Neural cell (in vitro differentiated cells): Measurements from ENCODE around the gene PRICKLE2. TPM values are rescaled to one million over a fixed set of nuclear protein-coding genes. Genes with fewer than 3 reads are reported as not detected.

Experiments
- H2AFZ ChIP-seq: fragments of 200-600, 300-800 bp; sonication (generic), shearing (Covaris generic); 2 replicates; pipeline ENCODE4 v1.6.0; 2014; ENCODE audit warnings: low read depth, mild to moderate bottlenecking, antibody characterized with exemption, low read length, moderate library complexity
- H3F3A ChIP-seq: fragments of 200-600 bp; shearing (Covaris generic); 2 replicates; pipeline ENCODE4 v1.6.1; 2016; ENCODE audit warnings: mild to moderate bottlenecking, moderate library complexity, mixed read lengths, antibody characterized with exemption, low read length; ENCODE audit not compliant: insufficient read depth, poor library complexity, severe bottlenecking
- H3K27ac ChIP-seq: fragments of 200-600, 300-800 bp; sonication (generic), shearing (Covaris generic); 2 replicates; pipeline ENCODE4 v1.5.1; 2014; ENCODE audit warnings: mild to moderate bottlenecking, low read length, moderate library complexity
- H3K27me3 ChIP-seq: fragments of 300-800, 200-600 bp; sonication (generic), shearing (Covaris generic); 2 replicates; pipeline ENCODE4 v1.6.0; 2014; ENCODE audit warnings: mild to moderate bottlenecking, low read depth, low read length, moderate library complexity; ENCODE audit not compliant: insufficient read depth
- H3K36me3 ChIP-seq: fragments of 300-800, 200-600 bp; sonication (generic), shearing (Covaris generic); 2 replicates; pipeline ENCODE4 v1.5.1; 2014; ENCODE audit warnings: mild to moderate bottlenecking, antibody characterized with exemption, low read length, moderate library complexity; ENCODE audit not compliant: insufficient read depth
- H3K4me2 ChIP-seq: fragments of 300-800, 200-600 bp; sonication (generic), shearing (Covaris generic); 2 replicates; pipeline ENCODE4 v1.6.0; 2014; ENCODE audit warnings: mild to moderate bottlenecking, low read length
- H3K4me3 ChIP-seq: fragments of 300-800, 200-600 bp; sonication (generic), shearing (Covaris generic); 2 replicates; pipeline ENCODE4 v1.5.1; 2014; ENCODE audit warnings: mild to moderate bottlenecking, low read length, moderate library complexity
- H3K79me2 ChIP-seq: fragments of 200-600 bp; shearing (Covaris generic); replicated peaks from 2 replicates; pipeline ENCODE4 v1.6.0; 2014; ENCODE audit warnings: mild to moderate bottlenecking, low read length, moderate library complexity; ENCODE audit not compliant: insufficient read depth
- H3K9ac ChIP-seq: fragments of 300-800, 200-600 bp; sonication (generic), shearing (Covaris generic); 2 replicates; pipeline ENCODE4 v1.6.1; 2016; ENCODE audit warnings: mild to moderate bottlenecking, low read length, mixed read lengths
- H3K9me2 ChIP-seq: fragments of 200-600 bp; shearing (Covaris generic); 2 replicates; pipeline ENCODE4 v1.6.1; 2016; ENCODE audit warnings: mild to moderate bottlenecking, low read length, mixed read lengths; ENCODE audit not compliant: insufficient read depth
- H3K9me3 ChIP-seq: fragments of 200-600, 300-800 bp; sonication (generic), shearing (Covaris generic); 2 replicates; pipeline ENCODE4 v1.6.1; 2016; ENCODE audit warnings: mild to moderate bottlenecking, mixed run types, low read length, moderate library complexity, mixed read lengths
- H4K20me1 ChIP-seq: fragments of 200-600 bp; shearing (Covaris generic); 2 replicates; pipeline ENCODE4 v1.6.1; 2016; ENCODE audit warnings: mild to moderate bottlenecking, mixed run types; ENCODE audit not compliant: insufficient read depth
- CTCF ChIP-seq: fragments of 450-650 bp; IDR thresholded peaks from 2 replicates; pipeline ENCODE4 v1.5.1; 2014; ENCODE audit warnings: antibody characterized with exemption, mild to moderate bottlenecking, moderate library complexity; ENCODE audit not compliant: poor library complexity, severe bottlenecking
- EP300 ChIP-seq: fragments of 450-650 bp; conservative IDR thresholded peaks from 2 replicates; pipeline ENCODE4 v1.6.1; 2014; ENCODE audit warnings: antibody characterized with exemption, mild to moderate bottlenecking, moderate library complexity; ENCODE audit not compliant: poor library complexity, severe bottlenecking
- EZH2 ChIP-seq: fragments of 200-600, 300-800 bp; shearing (Covaris generic), sonication (generic); IDR thresholded peaks from 2 replicates; pipeline ENCODE4 v1.6.1; 2014; ENCODE audit warnings: antibody characterized with exemption, low read length, borderline replicate concordance, mild to moderate bottlenecking; ENCODE audit not compliant: insufficient read depth, poor library complexity, severe bottlenecking
- MXI1 ChIP-seq: fragments of 450-650 bp; conservative IDR thresholded peaks from 2 replicates; pipeline ENCODE4 v1.6.1; 2014; ENCODE audit warnings: antibody characterized with exemption, mild to moderate bottlenecking; ENCODE audit not compliant: poor library complexity, severe bottlenecking
- POLR2AphosphoS5 ChIP-seq: IDR thresholded peaks from 2 replicates; pipeline ENCODE4 v1.6.1; 2012
- RAD21 ChIP-seq: fragments of 450-650 bp; conservative IDR thresholded peaks from 2 replicates; pipeline ENCODE4 v1.6.1; 2014; ENCODE audit warnings: antibody characterized with exemption, mild to moderate bottlenecking, moderate library complexity
- REST ChIP-seq: IDR thresholded peaks from 2 replicates; pipeline ENCODE4 v1.6.1; 2012; ENCODE audit warnings: borderline replicate concordance
- SMC3 ChIP-seq: fragments of 450-650 bp; conservative IDR thresholded peaks from 2 replicates; pipeline ENCODE4 v1.6.1; 2014; ENCODE audit warnings: antibody characterized with exemption, mild to moderate bottlenecking, moderate library complexity; ENCODE audit not compliant: poor library complexity
- TAF1 ChIP-seq: IDR thresholded peaks from 2 replicates; pipeline ENCODE4 v1.6.1; 2012; ENCODE audit warnings: low read depth
- polyA plus RNA-seq: library from polyadenylated mRNA; depleted of rRNA; stranded (reverse); fragments of >200 nt; gene quantifications from 2 replicates; pipeline ENCODE4 v1.2.3, GENCODE V29; 2014

PRICKLE2 gene
- polyA plus RNA-seq, 1 donor from 2014 or later = 8.7 TPM

GRCh38 chr3:64049136-64049535 is 176.1 kb downstream of the PRICKLE2 start:
- Histone ChIP-seq H3K4me3 (no peak overlapping the region), H3K4me2 (no peak overlapping the region), H3K9me2 (no peaks in the 10 kb centered on the region), H3K9ac (no peak overlapping the region), H3F3A (no peaks in the 10 kb centered on the region), H3K9me3 (no peaks in the 10 kb centered on the region), H3K27ac (no peak overlapping the region), H2AFZ (no peak overlapping the region), H3K36me3 (no peaks in the 10 kb centered on the region), H3K79me2 (no peaks in the 10 kb centered on the region), H3K27me3 (no peaks in the 10 kb centered on the region), H4K20me1 (no peaks in the 10 kb centered on the region)
- TF ChIP-seq RAD21 = no peak
- no peak for TF ChIP-seq MXI1
- no peak for TF ChIP-seq REST
- no peak for TF ChIP-seq TAF1
- TF ChIP-seq SMC3 = no peak
- TF ChIP-seq POLR2AphosphoS5 = no peak
- no peak for TF ChIP-seq CTCF
- TF ChIP-seq EP300 = no peak
- no peak for TF ChIP-seq EZH2

- H3K79me2 ChIP-seq = no peaks in the 10 kb centered on the region
- no peaks in the 10 kb centered on the region for H3K9me2 ChIP-seq
- no peaks in the 10 kb centered on the region for H4K20me1 ChIP-seq
- TF ChIP-seq EP300 (no peak), CTCF (no peak), TAF1 (no peak), REST (no peak), RAD21 (no peak), POLR2AphosphoS5 (no peak), SMC3 (no peak), EZH2 (no peak), MXI1 (no peak)
- H3K9ac ChIP-seq = no peak overlapping the region
- no peak overlapping the region for H3K4me3 ChIP-seq
- H3K27ac ChIP-seq = no peak overlapping the region
- H3K9me3 ChIP-seq = no peaks in the 10 kb centered on the region
- no peaks in the 10 kb centered on the region for H3K27me3 ChIP-seq
- H3F3A ChIP-seq = no peaks in the 10 kb centered on the region
- no peak overlapping the region for H3K4me2 ChIP-seq
- no peak overlapping the region for H2AFZ ChIP-seq
- H3K36me3 ChIP-seq = no peaks in the 10 kb centered on the region
Measured at GRCh38 chr3:64048631-64049061, 176.6 kb downstream of the PRICKLE2 start.
